Glomerular visceral epithelial cell (primary cell): ENCODE measurements around the gene BMAL1.

Experiments
- DNase-seq: peaks from one replicate; pipeline ENCODE4 v3.0.0-alpha.2; 2016; ENCODE audit errors: extremely low spot score

The BMAL1 gene

DNA sequence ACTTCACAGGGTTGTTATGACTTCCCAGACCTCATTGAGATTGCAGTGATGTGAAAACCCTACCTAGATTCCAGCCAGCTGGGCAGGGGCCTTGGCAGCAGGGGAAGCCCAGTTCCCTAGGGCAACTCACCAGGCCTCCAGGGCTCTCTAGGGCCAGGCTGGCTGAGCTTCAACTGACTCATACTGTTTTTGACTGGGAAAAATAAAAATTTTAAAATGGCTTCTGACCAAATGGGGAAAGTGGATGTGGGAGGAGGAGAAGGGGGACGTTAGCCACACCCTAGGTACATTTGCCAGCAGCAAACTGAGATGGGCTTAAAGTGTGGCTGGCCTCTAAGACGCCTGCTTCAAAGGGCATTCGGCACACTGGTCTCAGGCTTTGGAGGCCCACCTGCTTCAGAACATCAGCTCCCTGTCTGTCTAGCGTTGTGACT, 39.0 kb downstream of the BMAL1 start:
- DNase-seq, result peak; percentile 69

DNA sequence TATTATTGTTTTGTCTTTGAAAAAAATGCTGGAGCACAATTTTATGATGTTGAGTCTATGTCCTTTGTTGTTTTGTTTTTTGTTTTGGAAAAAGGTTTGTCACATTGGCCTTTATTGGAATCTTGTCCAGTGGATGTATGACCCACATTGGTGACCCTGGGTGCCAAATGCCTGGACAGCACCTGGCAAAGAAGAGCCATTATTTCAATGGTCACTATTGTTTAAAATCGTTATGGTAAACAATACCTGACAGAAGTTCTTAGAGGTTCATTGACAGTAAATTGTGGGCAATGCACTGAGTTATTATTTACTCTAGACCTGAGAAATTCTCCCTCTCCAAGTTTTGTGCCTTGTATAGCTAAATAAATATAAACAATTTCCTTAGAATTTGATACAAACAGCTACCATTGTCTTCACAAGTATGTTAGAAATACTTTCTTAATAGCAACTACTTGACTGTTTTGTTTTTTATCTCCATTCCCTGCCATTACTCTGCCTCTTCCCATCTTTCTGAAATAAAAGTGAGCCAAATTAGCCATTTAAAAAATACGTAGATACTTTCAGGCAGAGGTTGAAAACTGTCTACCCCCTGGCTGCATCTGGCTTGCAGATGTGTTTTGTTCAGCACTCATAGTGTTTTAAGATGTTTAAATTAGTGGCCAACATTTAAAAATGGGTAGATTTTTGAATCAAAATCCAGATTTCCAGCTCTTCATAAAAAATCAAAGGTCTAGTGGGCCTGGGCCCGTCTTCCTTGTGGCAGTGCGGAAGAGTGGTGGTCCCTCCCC, 39.9 kb downstream of the BMAL1 start:
- DNase-seq, result no peak

DNA sequence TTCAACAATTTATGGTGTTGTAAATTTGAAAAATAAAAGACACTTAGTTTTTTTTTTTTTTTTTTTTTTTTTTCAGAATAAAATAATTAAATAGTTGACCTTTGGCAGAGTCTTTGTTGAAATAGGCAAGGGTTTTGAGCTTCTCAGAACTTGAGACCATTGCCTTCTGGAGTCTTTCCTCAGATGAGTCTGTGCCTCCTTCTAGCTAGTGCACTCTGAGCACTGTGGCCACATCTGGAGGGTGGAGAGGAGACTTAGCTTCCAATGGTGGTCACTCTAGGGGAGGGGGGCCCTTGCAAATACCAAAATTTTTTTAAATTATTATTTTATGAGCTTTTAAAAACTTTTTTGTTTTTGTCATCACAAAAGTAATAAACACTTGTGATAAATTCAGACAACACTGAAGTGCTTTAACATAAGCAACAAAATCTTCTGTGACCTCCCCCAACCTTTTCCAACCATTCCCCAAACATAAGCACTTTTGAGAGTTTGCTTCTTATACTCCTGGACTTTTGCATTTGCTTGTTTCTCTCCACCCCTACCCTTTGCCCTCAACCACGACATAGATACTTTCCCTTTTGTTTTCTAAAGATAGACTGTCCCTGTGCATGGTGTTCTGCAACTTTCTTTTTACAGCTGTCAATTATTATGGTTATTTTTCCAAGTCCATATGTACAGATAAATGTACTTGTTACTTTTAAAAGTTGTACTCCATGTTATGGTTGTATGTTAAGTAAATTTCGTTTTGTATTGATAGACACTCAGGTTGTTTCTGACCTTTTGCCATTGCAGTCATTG, 41.1 kb downstream of the BMAL1 start:
- no peak for DNase-seq

DNA sequence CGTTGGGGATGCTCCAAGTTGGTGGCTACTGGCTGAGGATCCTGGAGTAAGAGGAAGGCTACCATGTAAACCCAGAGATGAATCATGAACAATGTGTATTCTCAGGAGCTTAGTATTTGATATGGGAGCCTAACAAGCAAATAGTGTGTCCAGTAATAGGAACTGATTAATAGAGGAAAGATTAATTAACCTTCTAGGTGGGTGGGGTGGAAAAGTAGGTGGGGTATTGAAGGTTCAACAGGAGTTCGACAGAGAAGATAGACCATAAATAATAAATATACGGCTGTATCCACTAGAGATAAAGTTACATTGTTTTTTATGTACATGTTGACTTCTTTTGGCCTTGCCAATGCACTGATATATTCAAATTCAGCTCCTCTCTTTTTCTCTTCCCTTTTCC, 43.1 kb downstream of the BMAL1 start:
- no peak for DNase-seq

DNA sequence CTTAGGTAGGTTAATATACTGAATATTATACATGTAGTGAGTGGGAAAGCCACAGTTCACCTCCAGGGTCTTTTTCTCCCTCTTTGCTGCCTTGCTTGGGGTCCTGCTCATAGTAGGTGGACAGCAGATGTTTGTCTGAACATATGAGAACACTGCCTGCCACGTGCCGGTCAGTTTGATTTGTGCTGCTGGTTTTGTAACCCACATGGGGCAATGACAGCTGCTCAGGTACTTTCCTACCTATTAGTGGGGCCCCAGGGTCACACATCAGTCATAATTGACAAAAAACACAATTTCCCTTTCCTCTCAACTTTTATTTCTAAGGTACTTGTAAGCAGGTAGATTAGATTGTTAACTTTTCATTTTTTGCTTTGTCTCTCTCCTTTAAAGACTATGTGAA, 43.8 kb downstream of the BMAL1 start:
- no peak for DNase-seq

DNA sequence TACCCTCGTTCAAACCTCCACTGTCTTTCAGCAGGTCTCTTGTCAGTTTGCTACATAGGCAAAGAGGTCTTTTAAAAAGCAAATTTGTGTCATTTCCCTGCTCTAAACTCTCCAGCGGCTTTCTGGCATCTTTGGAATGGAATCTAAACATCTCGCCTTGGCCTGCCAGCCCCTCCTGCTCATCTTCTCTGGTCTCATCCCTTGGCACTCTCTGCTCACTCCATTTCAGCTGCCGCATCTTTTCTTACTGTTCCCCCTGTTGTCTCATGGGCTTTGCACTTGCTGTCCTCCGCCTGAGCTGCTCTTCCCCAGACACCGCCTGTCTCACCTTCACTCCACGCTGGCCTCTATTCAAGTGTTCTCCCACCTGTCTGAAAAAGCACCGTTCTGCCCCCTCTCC, 46.6 kb downstream of the BMAL1 start:
- no peak for DNase-seq

DNA sequence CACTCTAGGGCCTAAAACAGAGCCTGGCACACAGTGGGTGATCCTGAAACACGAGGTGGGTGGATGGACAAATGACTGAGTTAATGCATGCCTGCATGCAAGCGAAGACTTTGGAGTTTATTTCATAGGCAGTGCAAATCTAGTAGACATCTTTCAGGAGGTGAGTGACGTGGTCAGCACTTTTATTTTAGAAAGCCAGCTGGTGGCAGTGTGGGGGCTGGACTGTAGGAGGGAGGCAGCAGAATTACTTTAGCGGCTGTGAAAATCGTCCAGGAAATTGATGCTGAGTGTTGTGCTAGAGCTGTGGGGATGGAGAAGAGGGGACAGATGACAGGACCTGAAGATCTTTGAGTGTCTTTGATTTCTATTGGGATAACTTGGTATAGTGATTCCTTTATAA, 47.1 kb downstream of the BMAL1 start:
- DNase-seq, result no peak

DNA sequence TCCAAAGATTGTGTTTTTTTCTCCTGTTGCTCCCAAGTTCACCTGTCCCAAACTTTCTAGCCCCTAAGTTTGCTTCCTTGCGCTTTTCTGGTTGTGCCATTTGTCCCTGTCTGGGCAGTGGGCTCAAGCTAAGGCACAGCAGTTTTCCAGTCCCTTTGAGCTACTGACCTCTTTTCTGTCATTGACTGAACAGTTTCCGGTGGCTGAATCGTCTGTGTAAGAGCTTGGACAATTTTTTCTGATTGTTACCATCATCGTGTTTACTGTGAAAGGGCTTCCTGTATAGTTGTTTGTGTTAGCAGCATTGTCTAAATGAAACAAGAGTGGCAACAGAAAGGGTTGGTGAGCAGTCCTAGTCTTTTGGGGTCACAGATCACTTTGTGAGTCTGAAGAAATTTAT, 49.8 kb downstream of the BMAL1 start:
- DNase-seq, result no peak

DNA sequence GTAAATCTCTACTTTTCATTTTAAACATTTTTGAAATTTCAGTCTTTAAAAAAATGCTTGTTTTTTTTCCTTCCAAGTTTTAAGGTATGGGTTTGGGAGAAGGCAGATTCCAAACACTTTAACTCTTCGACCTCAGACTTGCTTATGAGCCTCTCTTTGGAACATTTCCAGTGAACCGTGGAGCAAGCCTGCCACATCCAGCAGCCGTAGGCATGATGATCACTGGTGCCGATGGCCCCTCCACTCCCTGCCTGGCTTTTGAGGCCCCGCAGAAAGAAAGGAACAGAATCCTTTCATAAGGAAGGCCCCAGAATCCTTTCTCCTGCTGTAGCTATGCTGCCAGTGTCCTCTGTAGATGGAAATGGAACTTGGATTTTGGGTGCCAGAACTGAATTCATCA, 50.7 kb downstream of the BMAL1 start:
- DNase-seq, result peak; percentile 46

DNA sequence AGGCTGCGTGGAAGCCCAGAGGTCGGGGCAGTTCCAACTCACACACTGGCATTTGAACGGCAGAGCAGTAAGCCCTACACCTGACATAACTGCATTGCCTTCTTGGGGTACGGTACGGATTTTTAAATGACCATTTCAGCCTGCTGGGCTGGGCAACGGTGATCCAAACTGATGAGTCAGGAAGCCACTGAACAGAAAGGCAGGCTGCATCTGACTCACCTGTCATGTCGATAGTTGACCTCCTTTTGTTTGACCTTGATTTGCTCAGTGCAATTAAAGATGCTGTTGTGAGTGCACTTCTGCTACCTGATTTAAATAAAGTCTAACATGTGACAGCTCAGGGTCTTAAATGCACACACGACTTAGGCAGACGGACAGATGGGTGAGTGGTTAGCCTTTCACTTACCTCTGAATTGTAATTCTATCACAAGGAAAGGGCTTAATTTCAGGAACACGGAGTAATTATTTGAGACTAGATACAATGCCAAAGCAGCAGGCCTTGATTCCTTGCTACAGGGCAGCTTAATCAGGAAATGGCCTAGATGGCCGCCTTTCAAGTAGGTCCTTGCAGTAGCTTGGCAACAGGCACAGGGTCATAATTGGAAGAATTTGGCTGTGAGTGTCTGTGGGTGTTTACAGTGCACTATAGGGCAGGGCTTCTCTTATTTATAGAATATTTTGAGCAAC, 52.2 kb downstream of the BMAL1 start:
- no peak for DNase-seq

DNA sequence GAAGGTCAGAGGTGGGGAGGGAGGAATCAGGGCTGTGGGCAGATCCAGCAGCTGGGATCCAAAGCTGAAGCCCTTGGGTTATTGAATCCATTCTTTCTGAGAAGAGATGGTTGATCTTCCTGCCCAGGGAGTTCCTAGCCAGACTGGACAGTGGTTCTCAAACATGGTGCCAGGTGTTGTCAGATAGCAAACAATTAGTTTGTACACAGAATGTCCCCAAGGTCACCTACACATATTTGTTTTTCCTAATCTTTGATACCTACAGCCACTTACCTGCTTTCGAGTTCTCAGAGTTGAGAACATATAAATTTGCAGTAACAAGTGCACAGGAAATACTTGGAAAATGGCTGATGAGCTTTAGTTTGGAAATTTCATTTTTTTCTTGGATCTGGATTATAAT, 54.5 kb downstream of the BMAL1 start:
- DNase-seq, result no peak

DNA sequence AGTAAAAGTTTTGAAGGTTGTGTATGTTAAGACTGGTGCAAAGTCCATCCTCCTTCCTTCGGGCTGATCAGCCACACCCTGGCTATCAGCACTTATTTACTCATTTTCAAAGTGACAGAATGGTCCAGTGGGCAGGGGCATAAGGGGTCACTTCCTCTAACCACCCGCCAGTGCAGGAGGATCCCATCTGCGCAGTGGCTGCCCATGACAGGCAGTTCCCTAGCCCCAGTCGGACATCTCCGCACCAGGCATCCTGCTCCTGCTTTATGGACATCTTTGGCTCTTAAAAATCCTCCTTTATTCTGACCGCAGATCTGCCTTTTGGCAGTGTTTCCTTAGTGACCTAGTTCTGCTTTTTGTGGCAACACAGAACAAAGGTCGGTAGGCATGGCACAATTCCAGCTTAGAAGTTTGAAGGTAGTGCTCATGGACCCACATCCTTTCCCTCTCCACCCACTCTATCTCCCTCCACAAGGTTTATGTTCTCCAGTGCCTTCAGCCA, 55.9 kb downstream of the BMAL1 start:
- peak; percentile 88 for DNase-seq

DNA sequence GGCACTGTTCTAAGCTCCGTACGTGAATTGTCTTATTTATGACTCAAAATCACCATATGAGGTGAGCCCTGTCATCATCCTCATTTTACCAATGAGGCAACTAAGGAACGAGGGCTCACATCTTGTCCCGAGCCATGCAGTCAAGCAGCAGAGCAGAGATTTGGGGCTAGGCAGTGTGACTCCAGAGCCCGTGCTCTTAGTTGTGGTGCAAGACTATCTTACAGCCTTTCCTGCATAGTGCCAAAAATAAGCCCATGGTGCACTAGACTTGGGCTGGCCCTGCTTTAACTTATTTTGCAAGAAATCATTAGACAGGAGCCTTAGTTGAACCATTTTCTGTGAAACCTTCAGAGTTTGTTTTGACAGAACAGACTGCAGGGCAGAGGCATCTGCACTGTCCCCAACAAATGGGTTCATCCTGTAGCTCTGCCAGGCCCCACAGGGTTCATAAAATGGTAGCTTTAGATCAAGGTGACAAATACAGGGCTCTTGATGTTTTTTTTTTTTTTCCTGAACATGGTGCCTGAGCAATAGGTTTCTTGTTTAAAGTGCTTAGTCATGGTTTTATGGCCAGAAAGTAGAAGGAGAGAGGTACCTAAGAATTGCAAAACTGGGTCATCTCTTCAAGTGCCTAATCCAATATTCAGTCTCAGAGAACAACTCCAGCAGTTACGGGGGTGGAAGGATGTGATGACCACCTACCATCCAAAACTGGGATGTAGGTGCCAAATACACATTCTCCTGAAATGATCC, 56.6 kb downstream of the BMAL1 start:
- DNase-seq, result no peak

DNA sequence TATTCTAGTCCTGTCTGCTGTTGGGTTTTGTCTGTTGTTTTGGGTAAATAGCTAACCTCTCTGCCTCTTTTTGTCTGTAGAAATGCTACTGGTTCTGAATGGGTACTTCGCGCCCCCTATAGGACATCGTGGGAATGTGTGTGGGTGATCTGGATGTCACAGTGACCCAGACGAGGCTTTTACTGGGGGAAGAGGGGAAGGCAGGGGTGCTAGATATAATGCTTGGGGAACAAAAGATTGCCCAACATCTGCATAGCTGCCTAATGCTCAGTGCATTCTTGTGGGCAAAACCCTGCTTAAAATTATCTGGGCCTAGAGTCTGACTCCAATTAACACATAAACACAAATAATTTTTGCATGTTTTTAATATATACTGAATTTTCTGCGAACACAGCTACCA, 57.7 kb downstream of the BMAL1 start:
- DNase-seq, result peak; percentile 64

DNA sequence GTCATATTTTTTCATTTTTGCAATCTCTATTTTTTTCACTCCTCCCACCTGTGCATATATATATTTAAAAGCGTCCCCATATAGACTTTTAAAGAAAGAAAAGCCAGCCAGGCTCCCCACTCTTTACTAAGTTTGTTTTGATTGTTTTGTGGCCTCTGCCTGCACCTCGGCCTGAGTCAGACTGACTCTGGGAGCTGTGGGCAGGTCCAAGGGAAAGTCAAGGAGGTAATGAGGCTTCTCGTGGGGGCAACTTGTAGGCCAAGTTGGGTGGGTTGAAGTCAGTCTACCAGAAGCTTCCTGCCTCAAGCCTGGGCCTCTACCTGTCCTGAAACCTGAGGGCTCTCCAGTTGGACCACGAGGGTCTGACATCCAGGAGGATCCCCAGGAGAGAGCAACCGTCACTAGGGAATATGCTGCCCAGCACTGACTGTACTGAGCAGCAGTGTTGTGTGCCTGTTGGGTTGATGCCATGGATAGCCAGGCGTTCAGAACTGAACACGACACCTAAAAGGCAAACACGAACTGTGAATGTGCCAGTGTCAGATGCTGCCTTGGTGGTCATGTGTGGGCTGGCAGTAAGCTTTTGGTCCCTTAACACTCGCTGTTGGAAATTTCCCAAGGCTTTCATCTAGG, 58.8 kb downstream of the BMAL1 start:
- DNase-seq, result peak; percentile 43

DNA sequence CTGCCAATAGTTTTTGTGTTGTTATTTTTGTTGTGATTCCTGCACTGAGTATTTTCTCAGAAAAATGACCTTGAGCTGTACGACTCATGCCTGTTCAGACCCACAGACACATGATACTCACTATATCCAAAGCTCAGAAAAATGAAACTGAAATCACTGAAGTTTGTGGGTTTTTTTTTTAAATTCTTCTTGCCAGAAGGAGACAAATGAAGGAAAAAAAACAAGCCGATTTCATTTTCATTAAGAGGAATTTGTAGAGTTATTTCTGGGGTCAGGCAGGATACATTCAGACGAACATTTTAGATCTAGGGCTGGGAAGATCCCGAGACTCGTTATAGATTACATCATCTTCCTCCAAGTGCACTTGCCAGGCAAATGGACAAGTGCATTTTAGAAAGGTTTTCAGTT, 60.4 kb downstream of the BMAL1 start:
- peak; percentile 64 for DNase-seq

DNA sequence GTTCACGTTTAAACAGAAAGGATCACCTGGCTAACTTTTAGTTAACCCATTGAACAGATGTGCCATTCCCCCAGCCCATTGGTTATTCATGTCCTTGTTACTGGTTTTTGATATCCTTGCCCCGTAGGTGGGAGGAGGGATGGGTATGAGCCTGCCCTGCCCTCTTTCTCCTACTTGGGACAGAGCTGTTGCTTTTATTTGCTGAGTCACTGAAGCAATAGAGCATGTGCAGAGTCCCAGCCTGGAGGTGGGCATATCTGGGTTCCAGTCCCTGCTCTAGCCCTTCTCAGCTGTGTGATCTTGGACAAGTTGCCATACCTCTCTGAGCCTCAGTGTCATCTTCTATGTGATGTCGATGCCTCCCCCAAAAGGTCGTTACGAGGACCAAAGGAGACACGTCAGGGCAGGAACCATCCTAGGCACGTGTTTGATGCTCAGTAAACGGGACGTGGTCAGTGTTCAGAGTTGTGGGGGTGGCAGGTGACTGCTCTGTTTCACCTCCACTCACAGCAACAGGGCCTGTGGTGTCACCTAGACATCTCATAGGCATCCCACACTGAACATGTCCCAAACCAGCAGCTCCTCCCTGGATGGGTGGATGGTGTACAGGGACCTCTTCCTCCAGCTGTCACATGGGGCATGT, 61.0 kb downstream of the BMAL1 start:
- peak; percentile 62 for DNase-seq

DNA sequence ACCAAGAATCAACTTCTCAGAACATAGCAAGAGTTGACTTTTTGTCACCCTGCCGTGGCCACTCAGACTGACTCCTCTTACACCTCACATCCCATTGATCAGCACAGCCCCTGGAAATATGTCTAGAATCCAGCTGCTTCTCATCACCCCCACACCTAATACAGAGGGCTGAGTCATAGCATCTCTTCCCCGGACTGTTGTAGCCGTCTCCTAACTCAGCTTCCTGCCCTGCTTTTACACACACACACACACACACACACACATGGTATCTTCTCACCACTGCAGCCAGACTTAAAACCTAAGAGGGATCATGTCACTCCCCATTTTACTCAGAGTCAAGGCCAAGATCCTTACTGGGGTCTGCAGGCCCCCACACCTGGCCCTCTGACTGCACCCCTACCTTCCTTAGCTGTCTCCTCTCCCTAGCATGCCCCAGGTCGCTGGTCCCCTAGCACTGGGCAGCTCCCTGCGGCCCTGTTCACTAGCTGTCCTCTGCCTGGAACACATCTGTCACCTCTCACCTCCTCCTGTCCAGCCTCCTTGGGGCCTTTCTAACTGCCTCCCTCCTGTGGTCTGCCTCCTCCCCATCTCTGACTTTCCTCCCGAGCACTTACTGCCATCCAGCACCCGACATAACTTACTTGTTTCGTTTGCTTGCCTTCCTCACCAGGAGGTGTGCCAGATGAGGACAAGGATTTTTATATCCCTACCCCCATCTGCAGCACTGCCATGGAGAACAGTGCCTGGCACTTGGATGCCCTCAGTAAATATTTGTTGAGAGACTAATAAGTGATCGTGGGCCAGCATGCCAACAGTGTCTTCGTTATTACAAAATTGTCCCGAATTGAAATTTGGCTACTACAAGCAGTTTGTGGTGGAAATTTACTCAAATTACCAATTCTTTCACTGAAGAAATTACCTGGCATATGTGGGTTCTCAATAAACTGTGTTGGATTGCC, 61.9 kb downstream of the BMAL1 start:
- peak; percentile 85 for DNase-seq

DNA sequence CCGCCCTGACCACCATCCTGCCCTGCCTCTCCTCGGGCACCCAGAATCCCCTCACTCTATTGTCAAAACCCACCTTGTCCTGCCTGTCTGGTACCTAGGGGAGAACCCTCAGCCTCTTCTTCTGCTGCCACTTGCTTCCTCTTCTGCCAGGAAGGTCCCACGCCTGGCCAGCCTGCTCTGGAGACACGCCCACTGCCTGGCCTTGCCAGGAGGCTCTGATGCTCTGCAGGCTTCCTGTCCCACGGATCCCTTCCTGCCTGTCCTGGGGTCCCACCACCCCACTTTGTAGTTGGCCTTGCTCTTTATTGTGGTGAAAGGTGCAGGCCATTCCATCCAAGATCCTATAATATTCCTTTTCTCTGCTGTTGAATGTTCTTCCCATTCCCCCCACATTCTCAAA, 63.4 kb downstream of the BMAL1 start:
- DNase-seq, result no peak

DNA sequence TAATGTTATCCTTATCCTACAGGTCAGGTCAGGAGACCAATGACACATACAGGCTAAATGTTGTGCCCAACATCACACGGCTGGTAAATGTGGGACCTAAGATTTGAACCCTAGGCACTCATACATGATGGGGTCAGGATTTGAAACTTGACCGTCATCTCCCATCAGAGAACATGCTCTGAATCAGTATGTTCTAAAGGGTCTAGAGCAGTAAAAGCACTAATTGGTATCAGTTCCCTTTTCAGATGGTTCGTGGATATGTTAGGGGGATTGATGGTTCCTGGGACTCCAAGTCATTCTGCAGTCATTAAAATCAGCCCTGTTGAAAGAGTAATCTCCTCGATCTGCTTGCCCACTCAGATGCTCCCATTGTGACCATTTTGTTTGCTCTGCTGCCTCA, 65.5 kb downstream of the BMAL1 start:
- DNase-seq, result no peak
